Bone marrow (tissue), 2 donors: ENCODE measurements around the gene GNAT2.

ENCODE experiments used
- DNase-seq, 2 donors: peaks; one replicate each; lab custom pipeline; 2025; lab: John Stamatoyannopoulos, UW

Gene GNAT2

DNA sequence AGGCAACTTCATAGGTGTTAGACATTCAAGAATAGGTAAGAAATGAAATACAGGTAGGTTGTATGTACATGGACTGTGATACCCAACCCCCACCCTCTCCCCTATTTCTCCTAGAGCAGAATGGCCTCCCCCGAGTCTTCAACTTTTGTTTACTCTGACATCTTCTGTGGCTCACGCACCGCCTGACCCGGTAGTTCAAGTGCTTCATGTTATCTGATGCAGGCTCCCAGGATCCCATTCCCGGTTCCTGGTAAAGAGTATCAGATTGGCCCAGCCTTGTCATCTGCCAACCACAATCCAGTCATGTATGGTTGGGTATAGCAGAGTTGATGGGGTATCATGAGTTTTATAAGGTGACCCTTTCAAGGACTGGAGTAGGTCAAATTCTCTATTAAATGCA lies 61.9 kb downstream of the GNAT2 start:
- DNase-seq: no peak

GRCh38 chr1:109556563-109556962 lies 62.9 kb downstream of the GNAT2 start:
- no peak for DNase-seq
